H9 (cell line): ENCODE measurements around the gene NEK7. TPM values are rescaled to one million over a fixed set of nuclear protein-coding genes. Genes with fewer than 3 reads are reported as not detected.

ENCODE experiments used
- DNase-seq: peaks from one replicate; pipeline ENCODE4 v3.0.0-alpha.2; 2017
- H2AFZ ChIP-seq: one replicate; pipeline ENCODE4 v1.6.1; 2013; ENCODE audit warnings: mild to moderate bottlenecking, low read length, control low read depth, moderate library complexity
- H2AK5ac ChIP-seq: 2 replicates; pipeline ENCODE4 v1.6.1; 2013; ENCODE audit warnings: low read length, control low read depth, mixed read lengths; ENCODE audit not compliant: insufficient read length
- H2BK120ac ChIP-seq: one replicate; pipeline ENCODE4 v1.6.1; 2013; ENCODE audit warnings: low read depth, mild to moderate bottlenecking, low read length, control low read depth, inconsistent platforms; ENCODE audit not compliant: poor library complexity, severe bottlenecking
- H2BK12ac ChIP-seq: 2 replicates; pipeline ENCODE4 v1.6.1; 2013; ENCODE audit warnings: low read length, control low read depth, mixed read lengths, low read depth; ENCODE audit not compliant: insufficient read length
- H2BK15ac ChIP-seq: 2 replicates; pipeline ENCODE4 v1.6.1; 2013; ENCODE audit warnings: low read depth, low read length, control low read depth
- H2BK20ac ChIP-seq: one replicate; pipeline ENCODE4 v1.6.1; 2013; ENCODE audit warnings: low read depth, mild to moderate bottlenecking, low read length, control low read depth, inconsistent platforms; ENCODE audit not compliant: poor library complexity, severe bottlenecking
- H2BK5ac ChIP-seq: 2 replicates; pipeline ENCODE4 v1.6.1; 2013; ENCODE audit warnings: low read length, control low read depth, mixed read lengths; ENCODE audit not compliant: insufficient read length
- H3K14ac ChIP-seq: 2 replicates; pipeline ENCODE4 v1.6.1; 2013; ENCODE audit warnings: low read length, control low read depth; ENCODE audit not compliant: insufficient read depth
- H3K18ac ChIP-seq: 2 replicates; pipeline ENCODE4 v1.6.1; 2013; ENCODE audit warnings: low read depth, mild to moderate bottlenecking, mixed read lengths, low read length, control low read depth; ENCODE audit not compliant: insufficient read length
- H3K23ac ChIP-seq: 2 replicates; pipeline ENCODE4 v1.6.1; 2013; ENCODE audit warnings: low read length, control low read depth, mixed read lengths, low read depth; ENCODE audit not compliant: insufficient read length
- H3K23me2 ChIP-seq: 2 replicates; pipeline ENCODE4 v1.6.1; 2013; ENCODE audit warnings: low read depth, mild to moderate bottlenecking, mixed read lengths, low read length, control low read depth; ENCODE audit not compliant: insufficient read length, poor library complexity, severe bottlenecking
- H3K27ac ChIP-seq: 2 replicates; pipeline ENCODE4 v1.5.1; 2013; ENCODE audit warnings: low read length, control low read depth, mixed read lengths, low read depth; ENCODE audit not compliant: insufficient read length
- H3K27me3 ChIP-seq: 2 replicates; pipeline ENCODE4 v1.6.1; 2013; ENCODE audit warnings: low read length, control low read depth, inconsistent platforms; ENCODE audit not compliant: insufficient read depth
- H3K4ac ChIP-seq: 2 replicates; pipeline ENCODE4 v1.6.1; 2013; ENCODE audit warnings: low read depth, mild to moderate bottlenecking, control low read depth, inconsistent platforms, low read length, moderate library complexity
- H3K4me1 ChIP-seq: 2 replicates; pipeline ENCODE4 v1.6.1; 2013; ENCODE audit warnings: low read length, control low read depth, inconsistent platforms; ENCODE audit not compliant: insufficient read depth
- H3K4me2 ChIP-seq: 2 replicates; pipeline ENCODE4 v1.6.1; 2013; ENCODE audit warnings: low read length, control low read depth, mixed read lengths; ENCODE audit not compliant: insufficient read length, insufficient read depth
- H3K56ac ChIP-seq: 2 replicates; pipeline ENCODE4 v1.6.1; 2013; ENCODE audit warnings: low read depth, mild to moderate bottlenecking, mixed read lengths, low read length, control low read depth; ENCODE audit not compliant: insufficient read length
- H3K79me1 ChIP-seq: 2 replicates; pipeline ENCODE4 v1.6.1; 2013; ENCODE audit warnings: low read depth, mild to moderate bottlenecking, moderate library complexity, low read length, control low read depth, inconsistent platforms; ENCODE audit not compliant: insufficient read depth, poor library complexity, severe bottlenecking
- H3K79me2 ChIP-seq: 2 replicates; pipeline ENCODE4 v1.6.1; 2013; ENCODE audit warnings: low read length, control low read depth, inconsistent platforms; ENCODE audit not compliant: insufficient read depth
- H3K9ac ChIP-seq: 2 replicates; pipeline ENCODE4 v1.6.1; 2013; ENCODE audit warnings: low read length, control low read depth, mixed read lengths; ENCODE audit not compliant: insufficient read length; ENCODE audit errors: extremely low read depth
- H3K9me3 ChIP-seq: one replicate; pipeline ENCODE4 v1.6.1; 2013; ENCODE audit warnings: low read depth, low read length, inconsistent platforms; ENCODE audit not compliant: control insufficient read depth
- H3T11ph ChIP-seq: one replicate; pipeline ENCODE4 v1.6.1; 2013; ENCODE audit warnings: mild to moderate bottlenecking, low read length, control low read depth, inconsistent platforms
- H4K20me1 ChIP-seq: one replicate; pipeline ENCODE4 v1.6.1; 2013; ENCODE audit not compliant: control insufficient read depth, insufficient read length, insufficient read depth
- H4K5ac ChIP-seq: 2 replicates; pipeline ENCODE4 v1.6.1; 2013; ENCODE audit warnings: low read depth, mild to moderate bottlenecking, mixed read lengths, low read length, control low read depth; ENCODE audit not compliant: insufficient read length
- H4K8ac ChIP-seq: replicated peaks from 2 replicates; pipeline ENCODE4 v1.6.1; 2013; ENCODE audit warnings: low read length, control low read depth, mixed read lengths, low read depth; ENCODE audit not compliant: insufficient read length
- H4K91ac ChIP-seq: 2 replicates; pipeline ENCODE4 v1.6.1; 2013; ENCODE audit warnings: low read depth, mild to moderate bottlenecking, moderate library complexity, mixed read lengths, low read length, control low read depth; ENCODE audit not compliant: insufficient read length
- H3K27ac Mint-ChIP-seq, 3 experiments: 2 replicates in 2 of 3; 3 replicates in 1 of 3; pipeline ENCODE4 v1.8.0; 2020 to 2021; ENCODE audit warnings: mixed read lengths in 3 of 3, mild to moderate bottlenecking in 1 of 3, moderate library complexity in 1 of 3
- H3K27me3 Mint-ChIP-seq: 2 replicates; pipeline ENCODE4 v1.8.0; 2021; ENCODE audit warnings: low read depth, mild to moderate bottlenecking, moderate library complexity, mixed read lengths
- H3K36me3 Mint-ChIP-seq, 3 experiments: 2 replicates in 2 of 3; 3 replicates in 1 of 3; pipeline ENCODE4 v1.8.0; 2020 to 2021; ENCODE audit warnings: low read depth in 3 of 3, mixed read lengths in 3 of 3; ENCODE audit not compliant: insufficient read depth in 1 of 3
- H3K4me1 Mint-ChIP-seq, 2 experiments: 2 replicates each; pipeline ENCODE4 v1.8.0; 2020; ENCODE audit warnings: mixed read lengths in 2 of 2
- H3K4me3 Mint-ChIP-seq, 2 experiments: 2 replicates in 1 of 2; 3 replicates in 1 of 2; pipeline ENCODE4 v1.8.0; 2020 to 2021; ENCODE audit warnings: mild to moderate bottlenecking in 2 of 2, mixed read lengths in 2 of 2, moderate library complexity in 1 of 2
- H3K9me3 Mint-ChIP-seq, 2 experiments: 2 replicates in 1 of 2; 3 replicates in 1 of 2; pipeline ENCODE4 v1.8.0; 2020; ENCODE audit warnings: mild to moderate bottlenecking in 2 of 2, mixed read lengths in 2 of 2, moderate library complexity in 1 of 2
- CTCF ChIP-seq: fragments of 200-600 bp; sonication (generic); conservative IDR thresholded peaks from 3 replicates; pipeline ENCODE4 v1.8.0; 2021; ENCODE audit warnings: antibody characterized with exemption, mild to moderate bottlenecking
- WGBS: extraction: QIAGEN DNeasy Blood & Tissue Kit; methylation state at CpG from one replicate; pipeline ENCODE4 v1.1.7; 2013; ENCODE audit warnings: missing lambda C conversion rate, low lambda C conversion rate, mixed read lengths; ENCODE audit not compliant: insufficient read length; ENCODE audit errors: extremely low coverage; 5-methylcytosine and 5-hydroxymethylcytosine counted together
- total RNA-seq: library from RNA; stranded (reverse); gene quantifications from 2 replicates; pipeline ENCODE4 v1.2.1, GENCODE V29; 2021

The NEK7 gene
- total RNA-seq, 1 experiment from 2014 or later, result 9.6 TPM

GRCh38 chr1:198125995-198126735 is 30.6 kb upstream of the NEK7 start:
- no peak overlapping the region for H2BK120ac ChIP-seq
- H3K9me3 ChIP-seq, result no peaks in the 10 kb centered on the region
- no peaks in the 10 kb centered on the region for H4K20me1 ChIP-seq
- Mint-ChIP-seq H3K9me3 (no peaks in the 10 kb centered on the region), H3K4me1 (no peaks in the 10 kb centered on the region), H3K4me3 (no peak overlapping the region), H3K36me3 (no peaks in the 10 kb centered on the region), H3K27ac (no peak overlapping the region), H3K27me3 (no peaks in the 10 kb centered on the region)
- H3K18ac ChIP-seq, result no peak overlapping the region
- no peak overlapping the region for H2AFZ ChIP-seq
- H3K9ac ChIP-seq, result no peak overlapping the region
- no peak overlapping the region for H4K8ac ChIP-seq
- H3K4me1 ChIP-seq, result no peaks in the 10 kb centered on the region
- no peak overlapping the region for H2BK20ac ChIP-seq
- H3K79me2 ChIP-seq, result no peaks in the 10 kb centered on the region
- no peak for TF ChIP-seq CTCF
- WGBS, result no CpG with 5 or more reads among the region's 1 CpG
- H2BK5ac ChIP-seq, result no peak overlapping the region
- H3K79me1 ChIP-seq, result no peaks in the 10 kb centered on the region
- no peak overlapping the region for H2BK15ac ChIP-seq
- no peak for DNase-seq
- no peak overlapping the region for H3K4ac ChIP-seq
- no peak overlapping the region for H3K23ac ChIP-seq
- H3K56ac ChIP-seq, result no peak overlapping the region
- H3K27ac ChIP-seq, result no peak overlapping the region
- no peak overlapping the region for H2BK12ac ChIP-seq
- no peaks in the 10 kb centered on the region for H3K23me2 ChIP-seq
- H3K4me2 ChIP-seq, result no peak overlapping the region
- no peak overlapping the region for H3T11ph ChIP-seq
- no peaks in the 10 kb centered on the region for H3K27me3 ChIP-seq
- no peak overlapping the region for H2AK5ac ChIP-seq
- no peak overlapping the region for H4K5ac ChIP-seq
- no peak overlapping the region for H4K91ac ChIP-seq
- no peak overlapping the region for H3K14ac ChIP-seq
